UCSD-AML1 (cell line): ENCODE data around the gene SOX13.

ENCODE experiments used
- DNase-seq: peaks from one replicate; lab custom pipeline; 2025; ENCODE audit not compliant: unreplicated experiment; lab: John Stamatoyannopoulos, UW

SOX13 gene

GRCh38 chr1:204130178-204130577, 57.3 kb downstream of the SOX13 start:
- no peak for DNase-seq

GRCh38 chr1:204130981-204131892, 58.3 kb downstream of the SOX13 start:
- DNase-seq, result no peak

GRCh38 chr1:204131978-204132377, 59.1 kb downstream of the SOX13 start:
- DNase-seq, result no peak

- DNase-seq, result no peak
These were observed 59.8 kb downstream of the SOX13 start for GRCh38 chr1:204132718-204133117.

- DNase-seq, result no peak
These were observed 61.2 kb downstream of the SOX13 start for GRCh38 chr1:204134103-204134502.

GRCh38 chr1:204136814-204137213, 63.9 kb downstream of the SOX13 start:
- DNase-seq, result no peak

GRCh38 chr1:204139088-204139487, 66.2 kb downstream of the SOX13 start:
- DNase-seq, result no peak

GRCh38 chr1:204139952-204140351, 67.0 kb downstream of the SOX13 start:
- DNase-seq, result no peak

GRCh38 chr1:204141131-204141530, 68.2 kb downstream of the SOX13 start:
- DNase-seq, result no peak

- no peak for DNase-seq
These were observed 69.4 kb downstream of the SOX13 start for GRCh38 chr1:204142032-204142974.

GRCh38 chr1:204143276-204144041, 70.5 kb downstream of the SOX13 start:
- no peak for DNase-seq

- no peak for DNase-seq
These were observed 72.2 kb downstream of the SOX13 start for GRCh38 chr1:204145033-204145504.

- no peak for DNase-seq
These were observed 73.4 kb downstream of the SOX13 start for GRCh38 chr1:204146309-204146708.

GRCh38 chr1:204146965-204147364, 74.0 kb downstream of the SOX13 start:
- no peak for DNase-seq

- DNase-seq, result no peak
These were observed 74.8 kb downstream of the SOX13 start for GRCh38 chr1:204147406-204148383.

- no peak for DNase-seq
These were observed 76.2 kb downstream of the SOX13 start for GRCh38 chr1:204149107-204149506.

GRCh38 chr1:204149635-204150565, 77.0 kb downstream of the SOX13 start:
- DNase-seq, result no peak

- no peak for DNase-seq
These were observed 78.0 kb downstream of the SOX13 start for GRCh38 chr1:204150702-204151551.
